ENCODE measurements around the gene PRKAR1B. TPM values are rescaled to one million over a fixed set of nuclear protein-coding genes. Genes with fewer than 3 reads are reported as not detected.

Gene PRKAR1B
- total RNA-seq, 2 experiments from 2014 or later, result 15.5 to 15.8 TPM

DNA sequence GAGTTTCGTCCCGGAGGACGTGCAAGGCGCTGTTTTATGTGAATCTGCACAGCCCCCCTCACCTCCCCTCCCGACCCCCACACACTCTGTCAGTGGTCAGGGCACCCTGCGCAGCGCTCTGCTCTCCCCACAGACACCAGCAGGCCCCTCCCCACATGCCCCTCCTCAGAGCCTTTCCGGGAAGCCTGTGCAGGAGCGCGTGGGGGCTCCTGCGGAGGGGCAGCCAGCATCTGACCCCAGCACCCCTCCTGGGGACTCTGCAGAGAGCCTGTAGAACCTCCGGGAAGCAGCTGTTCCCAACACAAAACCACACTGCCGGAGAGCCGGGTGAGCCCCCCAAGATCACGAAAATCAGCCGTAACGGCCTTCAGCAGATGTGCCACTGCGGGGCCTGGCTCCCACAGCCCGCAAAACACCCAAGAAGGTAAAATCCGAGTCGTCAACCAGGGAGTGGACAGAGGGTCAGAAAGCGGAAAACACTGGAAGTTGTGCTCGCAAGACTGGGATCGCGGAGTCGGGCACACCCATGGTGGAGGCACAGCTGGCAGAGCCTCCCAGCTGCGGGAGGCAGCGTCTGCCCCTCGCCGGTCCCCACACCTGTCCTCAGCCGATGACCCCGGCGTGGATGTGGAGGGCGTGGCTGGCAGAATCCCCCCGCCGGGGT is 153.7 kb downstream of the PRKAR1B start:
- H3K36me3 Mint-ChIP-seq (ENCODE audit: low read depth), result peaks cover 17% of the 10 kb centered on the region
- H3K27me3 Mint-ChIP-seq (ENCODE audit: low read depth), result no peaks in the 10 kb centered on the region
- no peak for DNase-seq
- no peak overlapping the region for H3K27ac Mint-ChIP-seq
- H3K9me3 Mint-ChIP-seq, result no peaks in the 10 kb centered on the region
- intact Hi-C loops (cut with micrococcal nuclease), result no loop called here
- no peak overlapping the region for H3K4me3 Mint-ChIP-seq
- CTCF ChIA-PET, result no interaction called here
- no peaks in the 10 kb centered on the region for H3K4me1 Mint-ChIP-seq (ENCODE audit: low read depth)

GRCh38 chr7:572416-573268 is 154.4 kb downstream of the PRKAR1B start:
- peaks cover 17% of the 10 kb centered on the region for H3K36me3 Mint-ChIP-seq (ENCODE audit: low read depth)
- CTCF ChIA-PET, result no interaction called here
- H3K4me3 Mint-ChIP-seq, result no peak overlapping the region
- no peaks in the 10 kb centered on the region for H3K4me1 Mint-ChIP-seq (ENCODE audit: low read depth)
- H3K27me3 Mint-ChIP-seq (ENCODE audit: low read depth), result no peaks in the 10 kb centered on the region
- no peak overlapping the region for H3K27ac Mint-ChIP-seq
- DNase-seq, result no peak
- intact Hi-C loops (cut with micrococcal nuclease), result no loop called here
- no peaks in the 10 kb centered on the region for H3K9me3 Mint-ChIP-seq

DNA sequence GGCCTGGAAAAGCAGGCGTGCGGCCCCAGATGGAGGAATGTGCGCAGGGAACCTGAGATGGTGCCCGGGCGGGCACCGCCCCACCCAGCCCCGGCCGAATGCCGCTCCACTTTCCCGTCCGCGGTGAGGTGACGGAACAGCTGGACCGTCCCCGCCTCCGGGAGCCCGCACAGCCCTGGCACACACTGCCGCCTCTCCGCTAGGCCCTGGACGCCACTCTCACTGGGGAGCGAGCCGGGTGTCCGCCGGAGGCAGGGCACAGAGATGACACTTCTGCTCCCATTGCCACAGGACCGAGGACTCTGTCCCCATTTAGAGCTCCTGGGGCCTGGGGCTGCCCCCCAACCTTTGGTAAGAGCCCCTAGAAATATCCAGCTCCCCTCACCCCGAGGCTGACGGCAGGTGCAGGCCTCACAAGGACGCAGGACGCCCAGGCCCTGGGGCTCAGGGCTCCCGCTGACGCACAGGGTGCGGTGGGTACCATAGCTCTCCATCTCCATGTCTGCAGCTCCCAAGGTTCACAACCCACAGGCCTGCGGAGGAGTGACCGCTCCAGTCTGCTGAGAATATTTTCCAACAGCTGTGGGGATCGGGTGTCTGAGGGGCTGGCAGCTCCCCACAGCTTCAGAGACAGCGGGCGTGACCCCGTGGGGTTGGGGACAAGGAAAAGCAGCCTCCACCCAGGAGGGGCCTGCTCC is 155.2 kb downstream of the PRKAR1B start:
- Mint-ChIP-seq H3K27ac (no peak overlapping the region), H3K9me3 (no peaks in the 10 kb centered on the region), H3K4me3 (no peak overlapping the region), H3K27me3 (ENCODE audit: low read depth) (no peaks in the 10 kb centered on the region), H3K4me1 (ENCODE audit: low read depth) (no peaks in the 10 kb centered on the region), H3K36me3 (ENCODE audit: low read depth) (peaks cover 16% of the 10 kb centered on the region)
- no peak for DNase-seq
- CTCF ChIA-PET, result no interaction called here
- intact Hi-C loops (cut with micrococcal nuclease), result no loop called here

DNA sequence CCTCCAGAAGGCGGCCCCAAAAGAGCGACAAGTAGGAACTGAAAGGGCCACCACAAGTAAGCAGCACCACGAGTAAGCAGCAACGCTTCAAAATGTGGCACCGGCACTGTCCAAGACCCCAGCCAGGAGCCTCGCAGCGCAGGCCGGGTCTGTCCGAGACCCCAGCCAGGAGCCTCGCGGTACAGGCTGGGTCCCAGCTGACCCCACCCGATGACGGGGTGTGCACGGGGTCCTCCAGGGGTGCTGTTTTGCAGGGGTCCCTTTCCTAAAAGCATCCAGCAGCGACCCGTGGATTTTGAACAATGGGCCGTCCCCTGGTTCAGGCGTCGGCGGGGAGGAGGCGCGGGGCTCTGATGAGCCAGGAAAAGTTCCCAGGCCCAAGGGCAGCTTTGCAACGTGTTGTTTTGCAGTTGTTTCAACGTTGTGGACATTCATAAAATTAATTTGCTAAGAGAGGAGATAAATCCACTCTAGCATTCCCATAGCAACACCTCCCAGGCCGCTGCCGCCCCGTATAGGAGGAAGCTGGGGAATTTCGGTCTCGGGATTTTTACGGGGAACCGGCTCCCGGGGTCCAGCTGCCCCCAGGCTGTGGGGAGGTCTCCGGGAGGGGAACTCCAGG is 155.9 kb downstream of the PRKAR1B start:
- H3K36me3 Mint-ChIP-seq (ENCODE audit: low read depth), result peaks cover 10% of the 10 kb centered on the region
- DNase-seq, result no peak
- no peaks in the 10 kb centered on the region for H3K9me3 Mint-ChIP-seq
- no peak overlapping the region for H3K27ac Mint-ChIP-seq
- no peak overlapping the region for H3K4me3 Mint-ChIP-seq
- no peaks in the 10 kb centered on the region for H3K4me1 Mint-ChIP-seq (ENCODE audit: low read depth)
- CTCF ChIA-PET, result no interaction called here
- no peaks in the 10 kb centered on the region for H3K27me3 Mint-ChIP-seq (ENCODE audit: low read depth)
- intact Hi-C loops (cut with micrococcal nuclease), result no loop called here

DNA sequence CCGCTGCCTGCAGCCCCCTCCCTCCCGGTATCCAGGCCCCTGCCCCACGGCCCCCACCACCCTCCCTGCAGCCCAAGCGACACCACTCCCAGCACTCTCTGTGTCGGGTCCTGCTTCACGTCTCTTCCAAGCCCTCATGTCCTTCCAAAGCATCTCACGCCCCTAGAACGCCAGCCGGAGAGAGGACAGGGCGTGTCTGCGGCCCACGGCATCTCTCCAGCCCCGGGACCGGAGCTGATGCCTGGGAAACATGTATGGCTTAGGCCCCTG is 156.3 kb downstream of the PRKAR1B start:
- Mint-ChIP-seq H3K27me3 (ENCODE audit: low read depth) (no peaks in the 10 kb centered on the region), H3K36me3 (ENCODE audit: low read depth) (peaks cover 6% of the 10 kb centered on the region), H3K4me1 (ENCODE audit: low read depth) (no peaks in the 10 kb centered on the region), H3K9me3 (no peaks in the 10 kb centered on the region), H3K4me3 (no peak overlapping the region), H3K27ac (no peak overlapping the region)
- CTCF ChIA-PET, result no interaction called here
- intact Hi-C loops (cut with micrococcal nuclease), result no loop called here
- no peak for DNase-seq

DNA sequence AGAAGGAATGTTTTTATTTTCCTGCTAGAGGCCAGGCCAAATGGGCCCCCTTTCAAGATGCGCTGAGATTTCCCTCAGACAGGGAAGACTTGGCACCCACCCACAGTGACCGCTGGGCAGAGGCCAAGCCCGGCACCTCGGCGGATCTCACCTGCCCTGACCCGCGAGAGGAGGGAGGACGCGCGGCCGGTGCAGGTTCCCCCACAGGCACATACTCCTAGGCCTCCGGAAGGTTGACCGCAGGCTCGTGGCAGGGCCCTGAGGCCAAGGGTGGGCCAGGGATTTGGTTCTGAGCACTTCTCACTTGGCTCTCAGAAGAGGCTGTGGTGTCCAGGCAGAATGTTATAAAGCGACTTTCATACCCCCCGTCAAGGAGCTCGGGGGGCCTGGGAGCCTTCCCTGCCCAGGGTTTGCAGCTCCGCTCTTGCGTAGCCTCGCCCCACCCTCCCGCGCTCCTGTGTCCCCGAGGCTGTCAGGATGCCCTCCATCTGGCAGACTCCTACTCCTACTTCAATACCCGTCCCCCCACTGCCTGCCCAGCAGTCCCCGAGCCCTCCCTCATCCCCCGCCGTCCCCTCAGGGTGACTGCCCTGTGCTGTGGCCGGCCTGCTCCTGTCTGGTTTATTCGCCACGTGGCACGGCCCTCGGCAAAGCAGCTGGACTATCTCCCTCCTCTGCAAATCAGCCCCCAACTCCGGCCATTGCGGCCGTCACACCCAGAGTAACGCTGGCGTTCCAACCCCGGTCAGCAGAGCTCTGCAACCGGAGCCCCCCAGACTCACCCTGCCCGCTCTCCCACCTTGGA is 156.9 kb downstream of the PRKAR1B start:
- H3K4me1 Mint-ChIP-seq (ENCODE audit: low read depth), result no peaks in the 10 kb centered on the region
- DNase-seq, result no peak
- H3K27me3 Mint-ChIP-seq (ENCODE audit: low read depth), result no peaks in the 10 kb centered on the region
- intact Hi-C loops (cut with micrococcal nuclease), result no loop called here
- peaks cover 4% of the 10 kb centered on the region for H3K36me3 Mint-ChIP-seq (ENCODE audit: low read depth)
- H3K4me3 Mint-ChIP-seq, result no peak overlapping the region
- H3K27ac Mint-ChIP-seq, result no peak overlapping the region
- CTCF ChIA-PET, result no interaction called here
- H3K9me3 Mint-ChIP-seq, result no peaks in the 10 kb centered on the region

DNA sequence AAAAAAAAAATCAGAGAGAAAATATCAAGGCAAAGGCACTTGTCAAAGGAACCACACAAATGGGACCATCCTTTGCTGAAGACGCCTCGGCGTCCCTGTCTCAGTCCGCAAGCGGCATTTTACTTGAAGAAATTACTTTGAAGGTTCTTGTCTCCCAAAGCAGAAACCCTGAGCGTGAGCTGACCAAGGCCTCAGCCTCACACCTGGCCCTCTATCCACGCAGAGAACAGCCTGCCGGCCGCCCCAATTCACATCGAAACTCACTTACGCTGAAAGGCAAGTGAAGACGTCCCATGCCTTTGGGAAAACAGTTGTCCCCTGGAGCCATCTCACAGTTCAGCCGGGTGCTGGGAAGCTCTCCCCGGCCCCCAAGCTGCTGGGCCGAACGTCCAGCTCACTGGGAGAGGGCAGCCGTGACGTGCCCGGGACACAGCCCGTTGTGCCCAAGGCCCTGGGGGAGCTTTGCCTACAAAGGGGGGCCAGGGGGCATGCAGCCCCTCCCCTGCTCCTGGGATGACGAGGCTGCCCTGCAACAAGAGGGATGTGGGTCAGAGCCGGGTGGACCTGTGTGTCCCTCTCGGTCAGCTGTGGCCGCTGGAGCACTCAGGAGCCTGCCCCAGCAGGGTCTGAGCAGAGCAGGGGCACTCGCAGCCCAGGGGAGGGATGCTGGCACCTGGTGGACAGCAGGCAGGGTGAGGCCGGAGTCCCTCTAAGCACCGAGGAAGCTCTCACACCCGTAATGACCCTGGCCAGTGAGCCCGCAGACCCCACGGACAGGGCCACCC is 157.8 kb downstream of the PRKAR1B start:
- H3K36me3 Mint-ChIP-seq (ENCODE audit: low read depth), result no peaks in the 10 kb centered on the region
- no peaks in the 10 kb centered on the region for H3K27me3 Mint-ChIP-seq (ENCODE audit: low read depth)
- DNase-seq, result no peak
- CTCF ChIA-PET, result no interaction called here
- no peak overlapping the region for H3K27ac Mint-ChIP-seq
- no peak overlapping the region for H3K4me3 Mint-ChIP-seq
- H3K4me1 Mint-ChIP-seq (ENCODE audit: low read depth), result no peaks in the 10 kb centered on the region
- intact Hi-C loops (cut with micrococcal nuclease), result no loop called here
- no peaks in the 10 kb centered on the region for H3K9me3 Mint-ChIP-seq

DNA sequence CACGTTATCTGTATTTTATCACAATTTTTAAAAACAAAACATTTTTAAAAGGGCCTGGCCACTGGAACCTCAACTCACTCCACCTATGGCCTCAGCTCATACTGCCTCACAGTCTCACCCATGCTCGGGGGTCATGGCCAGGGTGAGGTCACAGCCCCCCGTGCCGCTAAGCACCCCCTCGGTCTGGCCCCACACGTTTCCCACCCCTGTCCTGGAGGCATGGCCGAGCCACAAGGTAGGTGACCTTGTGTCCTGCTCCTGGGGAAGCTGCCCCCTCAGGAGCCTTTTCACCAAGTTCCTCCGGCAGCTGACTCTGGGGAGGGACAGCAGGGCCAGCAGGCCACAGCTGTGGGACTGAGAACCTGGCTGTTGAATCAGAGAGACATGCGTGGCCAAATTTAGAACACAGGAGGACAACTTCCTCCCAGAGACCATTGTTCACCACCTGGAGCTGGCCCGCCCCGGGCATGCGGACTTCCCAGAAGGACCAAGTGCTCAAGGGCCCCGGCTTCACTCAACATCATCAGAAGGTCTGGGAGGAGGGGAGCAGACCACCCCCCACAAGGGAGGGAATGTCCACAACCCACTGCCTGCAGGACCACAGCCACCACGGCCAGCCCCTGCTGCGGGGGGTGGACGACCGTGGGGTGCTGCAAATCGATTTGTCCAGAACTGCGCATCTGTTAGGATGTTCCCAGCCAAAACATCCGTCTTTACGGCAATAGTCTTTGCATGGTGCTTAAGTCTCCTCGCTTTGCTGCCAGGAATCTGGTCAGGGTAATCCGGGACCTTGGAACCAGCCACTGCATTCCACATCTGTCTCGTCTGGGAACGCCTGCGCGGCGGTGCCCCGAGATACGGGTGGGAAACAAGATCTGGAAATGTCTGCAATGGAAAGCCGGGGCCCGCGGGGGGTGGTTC is 158.8 kb downstream of the PRKAR1B start:
- Mint-ChIP-seq H3K9me3 (no peaks in the 10 kb centered on the region), H3K27ac (no peak overlapping the region), H3K4me3 (no peak overlapping the region), H3K27me3 (ENCODE audit: low read depth) (no peaks in the 10 kb centered on the region), H3K4me1 (ENCODE audit: low read depth) (no peaks in the 10 kb centered on the region), H3K36me3 (ENCODE audit: low read depth) (no peaks in the 10 kb centered on the region)
- CTCF ChIA-PET, result no interaction called here
- DNase-seq, result no peak
- intact Hi-C loops (cut with micrococcal nuclease), result no loop called here

- Mint-ChIP-seq H3K27me3 (ENCODE audit: low read depth) (no peaks in the 10 kb centered on the region), H3K9me3 (no peaks in the 10 kb centered on the region), H3K36me3 (ENCODE audit: low read depth) (no peaks in the 10 kb centered on the region), H3K4me3 (no peak overlapping the region), H3K27ac (no peak overlapping the region), H3K4me1 (ENCODE audit: low read depth) (no peaks in the 10 kb centered on the region)
- CTCF ChIA-PET, result no interaction called here
- intact Hi-C loops (cut with micrococcal nuclease), result no loop called here
- DNase-seq, result no peak
Measured at GRCh38 chr7:567305-567883, 159.7 kb downstream of the PRKAR1B start.

- Mint-ChIP-seq H3K36me3 (ENCODE audit: low read depth) (no peaks in the 10 kb centered on the region), H3K9me3 (no peaks in the 10 kb centered on the region), H3K27ac (no peak overlapping the region), H3K4me3 (no peak overlapping the region), H3K4me1 (ENCODE audit: low read depth) (no peaks in the 10 kb centered on the region), H3K27me3 (ENCODE audit: low read depth) (no peaks in the 10 kb centered on the region)
- no peak for DNase-seq
- CTCF ChIA-PET, result interaction anchor here (1.0 kb wide), 1 partner anchor 19 kb away, joined by 3 read pairs; no protein-coding TSS in a partner anchor
- intact Hi-C loops (cut with micrococcal nuclease), result no loop called here
Measured at GRCh38 chr7:566100-566499, 161.0 kb downstream of the PRKAR1B start.

All from activated naive CD4-positive, alpha-beta T cell treated with anti-CD3 and anti-CD28 coated beads for 36 hours (primary cell).